ENCODE measurements around the gene ANKUB1. TPM values are rescaled to one million over a fixed set of nuclear protein-coding genes. Genes with fewer than 3 reads are reported as not detected.

ANKUB1 gene
- total RNA-seq, 1 experiment from 2014 or later = not detected

DNA sequence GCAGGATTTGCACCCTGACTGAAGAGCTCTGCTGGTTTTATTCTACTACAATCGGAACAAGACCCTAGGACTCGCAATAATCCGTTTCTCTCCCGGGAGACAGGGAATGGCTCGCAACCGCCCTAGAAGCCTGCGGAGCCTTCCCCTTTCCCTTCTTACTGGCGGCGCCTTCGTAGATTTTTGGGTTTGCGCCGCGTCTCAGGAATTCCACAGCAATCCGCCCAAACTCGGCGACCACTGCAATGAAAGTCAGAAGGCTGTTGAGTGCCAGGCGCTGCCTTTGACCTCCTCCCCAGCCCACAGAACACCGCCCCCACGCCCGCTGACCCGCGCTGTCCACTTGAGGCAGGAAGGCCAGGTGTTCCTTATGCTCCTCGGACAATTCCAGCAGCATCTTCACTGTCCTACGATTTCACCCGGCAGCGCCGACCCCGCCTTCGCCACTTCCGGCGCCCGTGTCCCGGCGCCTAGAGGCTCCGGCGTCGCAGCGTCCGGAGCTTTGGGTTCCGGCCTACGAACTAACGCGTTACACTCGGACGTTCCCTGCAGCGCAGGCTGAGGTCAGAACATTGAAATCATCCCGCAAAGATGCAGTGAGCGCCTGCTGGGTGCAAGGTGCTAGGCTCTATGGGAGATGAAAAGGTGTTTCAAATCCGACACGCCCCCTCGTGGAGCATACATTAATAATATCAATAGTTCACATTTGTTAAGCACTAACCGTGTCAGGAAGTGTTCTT lies 40.1 kb downstream of the ANKUB1 start, which contains the start of gene COMMD2 (continued):
- TF ChIP-seq, protein P1, sequence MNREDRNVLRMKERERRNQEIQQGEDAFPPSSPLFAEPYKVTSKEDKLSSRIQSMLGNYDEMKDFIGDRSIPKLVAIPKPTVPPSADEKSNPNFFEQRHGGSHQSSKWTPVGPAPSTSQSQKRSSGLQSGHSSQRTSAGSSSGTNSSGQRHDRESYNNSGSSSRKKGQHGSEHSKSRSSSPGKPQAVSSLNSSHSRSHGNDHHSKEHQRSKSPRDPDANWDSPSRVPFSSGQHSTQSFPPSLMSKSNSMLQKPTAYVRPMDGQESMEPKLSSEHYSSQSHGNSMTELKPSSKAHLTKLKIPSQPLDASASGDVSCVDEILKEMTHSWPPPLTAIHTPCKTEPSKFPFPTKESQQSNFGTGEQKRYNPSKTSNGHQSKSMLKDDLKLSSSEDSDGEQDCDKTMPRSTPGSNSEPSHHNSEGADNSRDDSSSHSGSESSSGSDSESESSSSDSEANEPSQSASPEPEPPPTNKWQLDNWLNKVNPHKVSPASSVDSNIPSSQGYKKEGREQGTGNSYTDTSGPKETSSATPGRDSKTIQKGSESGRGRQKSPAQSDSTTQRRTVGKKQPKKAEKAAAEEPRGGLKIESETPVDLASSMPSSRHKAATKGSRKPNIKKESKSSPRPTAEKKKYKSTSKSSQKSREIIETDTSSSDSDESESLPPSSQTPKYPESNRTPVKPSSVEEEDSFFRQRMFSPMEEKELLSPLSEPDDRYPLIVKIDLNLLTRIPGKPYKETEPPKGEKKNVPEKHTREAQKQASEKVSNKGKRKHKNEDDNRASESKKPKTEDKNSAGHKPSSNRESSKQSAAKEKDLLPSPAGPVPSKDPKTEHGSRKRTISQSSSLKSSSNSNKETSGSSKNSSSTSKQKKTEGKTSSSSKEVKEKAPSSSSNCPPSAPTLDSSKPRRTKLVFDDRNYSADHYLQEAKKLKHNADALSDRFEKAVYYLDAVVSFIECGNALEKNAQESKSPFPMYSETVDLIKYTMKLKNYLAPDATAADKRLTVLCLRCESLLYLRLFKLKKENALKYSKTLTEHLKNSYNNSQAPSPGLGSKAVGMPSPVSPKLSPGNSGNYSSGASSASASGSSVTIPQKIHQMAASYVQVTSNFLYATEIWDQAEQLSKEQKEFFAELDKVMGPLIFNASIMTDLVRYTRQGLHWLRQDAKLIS (CRISPR knock-in tag; IDR thresholded peaks at IDR 0.05; ENCODE audit: borderline replicate concordance) = no peak
- TF ChIP-seq TEAD1 (CRISPR knock-in tag; IDR thresholded peaks at IDR 0.05) = peak; percentile 85
- TF ChIP-seq, protein P2, sequence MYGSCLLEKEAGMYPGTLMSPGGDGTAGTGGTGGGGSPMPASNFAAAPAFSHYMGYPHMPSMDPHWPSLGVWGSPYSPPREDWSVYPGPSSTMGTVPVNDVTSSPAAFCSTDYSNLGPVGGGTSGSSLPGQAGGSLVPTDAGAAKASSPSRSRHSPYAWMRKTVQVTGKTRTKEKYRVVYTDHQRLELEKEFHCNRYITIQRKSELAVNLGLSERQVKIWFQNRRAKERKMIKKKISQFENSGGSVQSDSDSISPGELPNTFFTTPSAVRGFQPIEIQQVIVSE (CRISPR knock-in tag; IDR thresholded peaks at IDR 0.05; ENCODE audit: borderline replicate concordance) = no peak
- peak; percentile 61; the same call in 1 of the 2 replicates for TF ChIP-seq ZNF232 (CRISPR knock-in tag; IDR thresholded peaks at IDR 0.05)
- TF ChIP-seq ZBTB21 (CRISPR knock-in tag; IDR thresholded peaks at IDR 0.05; ENCODE audit: borderline replicate concordance) = no peak
- TF ChIP-seq, protein P3, sequence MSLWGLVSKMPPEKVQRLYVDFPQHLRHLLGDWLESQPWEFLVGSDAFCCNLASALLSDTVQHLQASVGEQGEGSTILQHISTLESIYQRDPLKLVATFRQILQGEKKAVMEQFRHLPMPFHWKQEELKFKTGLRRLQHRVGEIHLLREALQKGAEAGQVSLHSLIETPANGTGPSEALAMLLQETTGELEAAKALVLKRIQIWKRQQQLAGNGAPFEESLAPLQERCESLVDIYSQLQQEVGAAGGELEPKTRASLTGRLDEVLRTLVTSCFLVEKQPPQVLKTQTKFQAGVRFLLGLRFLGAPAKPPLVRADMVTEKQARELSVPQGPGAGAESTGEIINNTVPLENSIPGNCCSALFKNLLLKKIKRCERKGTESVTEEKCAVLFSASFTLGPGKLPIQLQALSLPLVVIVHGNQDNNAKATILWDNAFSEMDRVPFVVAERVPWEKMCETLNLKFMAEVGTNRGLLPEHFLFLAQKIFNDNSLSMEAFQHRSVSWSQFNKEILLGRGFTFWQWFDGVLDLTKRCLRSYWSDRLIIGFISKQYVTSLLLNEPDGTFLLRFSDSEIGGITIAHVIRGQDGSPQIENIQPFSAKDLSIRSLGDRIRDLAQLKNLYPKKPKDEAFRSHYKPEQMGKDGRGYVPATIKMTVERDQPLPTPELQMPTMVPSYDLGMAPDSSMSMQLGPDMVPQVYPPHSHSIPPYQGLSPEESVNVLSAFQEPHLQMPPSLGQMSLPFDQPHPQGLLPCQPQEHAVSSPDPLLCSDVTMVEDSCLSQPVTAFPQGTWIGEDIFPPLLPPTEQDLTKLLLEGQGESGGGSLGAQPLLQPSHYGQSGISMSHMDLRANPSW (CRISPR knock-in tag; conservative IDR thresholded peaks at IDR 0.05; ENCODE audit: low read depth) = no peak
- TF ChIP-seq GABPB1 (CRISPR knock-in tag; IDR thresholded peaks at IDR 0.05) = peak; percentile 96
- TF ChIP-seq, protein P4, sequence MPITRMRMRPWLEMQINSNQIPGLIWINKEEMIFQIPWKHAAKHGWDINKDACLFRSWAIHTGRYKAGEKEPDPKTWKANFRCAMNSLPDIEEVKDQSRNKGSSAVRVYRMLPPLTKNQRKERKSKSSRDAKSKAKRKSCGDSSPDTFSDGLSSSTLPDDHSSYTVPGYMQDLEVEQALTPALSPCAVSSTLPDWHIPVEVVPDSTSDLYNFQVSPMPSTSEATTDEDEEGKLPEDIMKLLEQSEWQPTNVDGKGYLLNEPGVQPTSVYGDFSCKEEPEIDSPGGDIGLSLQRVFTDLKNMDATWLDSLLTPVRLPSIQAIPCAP (CRISPR knock-in tag; IDR thresholded peaks at IDR 0.05) = 0 out of 2 replicates have a peak, but pooled peaks have one; percentile 26
- TF ChIP-seq, protein P5, sequence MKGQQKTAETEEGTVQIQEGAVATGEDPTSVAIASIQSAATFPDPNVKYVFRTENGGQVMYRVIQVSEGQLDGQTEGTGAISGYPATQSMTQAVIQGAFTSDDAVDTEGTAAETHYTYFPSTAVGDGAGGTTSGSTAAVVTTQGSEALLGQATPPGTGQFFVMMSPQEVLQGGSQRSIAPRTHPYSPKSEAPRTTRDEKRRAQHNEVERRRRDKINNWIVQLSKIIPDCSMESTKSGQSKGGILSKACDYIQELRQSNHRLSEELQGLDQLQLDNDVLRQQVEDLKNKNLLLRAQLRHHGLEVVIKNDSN (CRISPR knock-in tag; IDR thresholded peaks at IDR 0.05) = peak; percentile 38; the same call in 1 of the 2 replicates
- TF ChIP-seq SOX15 (CRISPR knock-in tag; IDR thresholded peaks at IDR 0.05) = no peak
- TF ChIP-seq SMAD4 (CRISPR knock-in tag; IDR thresholded peaks at IDR 0.05) = peak; percentile 49; the same call in 1 of the 2 replicates
- TF ChIP-seq, protein P6, sequence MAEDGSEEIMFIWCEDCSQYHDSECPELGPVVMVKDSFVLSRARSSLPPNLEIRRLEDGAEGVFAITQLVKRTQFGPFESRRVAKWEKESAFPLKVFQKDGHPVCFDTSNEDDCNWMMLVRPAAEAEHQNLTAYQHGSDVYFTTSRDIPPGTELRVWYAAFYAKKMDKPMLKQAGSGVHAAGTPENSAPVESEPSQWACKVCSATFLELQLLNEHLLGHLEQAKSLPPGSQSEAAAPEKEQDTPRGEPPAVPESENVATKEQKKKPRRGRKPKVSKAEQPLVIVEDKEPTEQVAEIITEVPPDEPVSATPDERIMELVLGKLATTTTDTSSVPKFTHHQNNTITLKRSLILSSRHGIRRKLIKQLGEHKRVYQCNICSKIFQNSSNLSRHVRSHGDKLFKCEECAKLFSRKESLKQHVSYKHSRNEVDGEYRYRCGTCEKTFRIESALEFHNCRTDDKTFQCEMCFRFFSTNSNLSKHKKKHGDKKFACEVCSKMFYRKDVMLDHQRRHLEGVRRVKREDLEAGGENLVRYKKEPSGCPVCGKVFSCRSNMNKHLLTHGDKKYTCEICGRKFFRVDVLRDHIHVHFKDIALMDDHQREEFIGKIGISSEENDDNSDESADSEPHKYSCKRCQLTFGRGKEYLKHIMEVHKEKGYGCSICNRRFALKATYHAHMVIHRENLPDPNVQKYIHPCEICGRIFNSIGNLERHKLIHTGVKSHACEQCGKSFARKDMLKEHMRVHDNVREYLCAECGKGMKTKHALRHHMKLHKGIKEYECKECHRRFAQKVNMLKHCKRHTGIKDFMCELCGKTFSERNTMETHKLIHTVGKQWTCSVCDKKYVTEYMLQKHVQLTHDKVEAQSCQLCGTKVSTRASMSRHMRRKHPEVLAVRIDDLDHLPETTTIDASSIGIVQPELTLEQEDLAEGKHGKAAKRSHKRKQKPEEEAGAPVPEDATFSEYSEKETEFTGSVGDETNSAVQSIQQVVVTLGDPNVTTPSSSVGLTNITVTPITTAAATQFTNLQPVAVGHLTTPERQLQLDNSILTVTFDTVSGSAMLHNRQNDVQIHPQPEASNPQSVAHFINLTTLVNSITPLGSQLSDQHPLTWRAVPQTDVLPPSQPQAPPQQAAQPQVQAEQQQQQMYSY (CRISPR knock-in tag; IDR thresholded peaks at IDR 0.05) = no peak
- TF ChIP-seq ZNF396 (CRISPR knock-in tag; IDR thresholded peaks at IDR 0.05; ENCODE audit: borderline replicate concordance) = no peak
- no peak for TF ChIP-seq ZNF416 (CRISPR knock-in tag; IDR thresholded peaks at IDR 0.05)
- TF ChIP-seq, protein P7, sequence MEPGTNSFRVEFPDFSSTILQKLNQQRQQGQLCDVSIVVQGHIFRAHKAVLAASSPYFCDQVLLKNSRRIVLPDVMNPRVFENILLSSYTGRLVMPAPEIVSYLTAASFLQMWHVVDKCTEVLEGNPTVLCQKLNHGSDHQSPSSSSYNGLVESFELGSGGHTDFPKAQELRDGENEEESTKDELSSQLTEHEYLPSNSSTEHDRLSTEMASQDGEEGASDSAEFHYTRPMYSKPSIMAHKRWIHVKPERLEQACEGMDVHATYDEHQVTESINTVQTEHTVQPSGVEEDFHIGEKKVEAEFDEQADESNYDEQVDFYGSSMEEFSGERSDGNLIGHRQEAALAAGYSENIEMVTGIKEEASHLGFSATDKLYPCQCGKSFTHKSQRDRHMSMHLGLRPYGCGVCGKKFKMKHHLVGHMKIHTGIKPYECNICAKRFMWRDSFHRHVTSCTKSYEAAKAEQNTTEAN (CRISPR knock-in tag; IDR thresholded peaks at IDR 0.05) = no peak
- TF ChIP-seq, protein P8, sequence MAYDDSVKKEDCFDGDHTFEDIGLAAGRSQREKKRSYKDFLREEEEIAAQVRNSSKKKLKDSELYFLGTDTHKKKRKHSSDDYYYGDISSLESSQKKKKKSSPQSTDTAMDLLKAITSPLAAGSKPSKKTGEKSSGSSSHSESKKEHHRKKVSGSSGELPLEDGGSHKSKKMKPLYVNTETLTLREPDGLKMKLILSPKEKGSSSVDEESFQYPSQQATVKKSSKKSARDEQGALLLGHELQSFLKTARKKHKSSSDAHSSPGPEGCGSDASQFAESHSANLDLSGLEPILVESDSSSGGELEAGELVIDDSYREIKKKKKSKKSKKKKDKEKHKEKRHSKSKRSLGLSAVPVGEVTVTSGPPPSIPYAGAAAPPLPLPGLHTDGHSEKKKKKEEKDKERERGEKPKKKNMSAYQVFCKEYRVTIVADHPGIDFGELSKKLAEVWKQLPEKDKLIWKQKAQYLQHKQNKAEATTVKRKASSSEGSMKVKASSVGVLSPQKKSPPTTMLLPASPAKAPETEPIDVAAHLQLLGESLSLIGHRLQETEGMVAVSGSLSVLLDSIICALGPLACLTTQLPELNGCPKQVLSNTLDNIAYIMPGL (CRISPR knock-in tag; IDR thresholded peaks at IDR 0.05) = peak; percentile 72; the same call in 1 of the 2 replicates
- TF ChIP-seq, protein P9, sequence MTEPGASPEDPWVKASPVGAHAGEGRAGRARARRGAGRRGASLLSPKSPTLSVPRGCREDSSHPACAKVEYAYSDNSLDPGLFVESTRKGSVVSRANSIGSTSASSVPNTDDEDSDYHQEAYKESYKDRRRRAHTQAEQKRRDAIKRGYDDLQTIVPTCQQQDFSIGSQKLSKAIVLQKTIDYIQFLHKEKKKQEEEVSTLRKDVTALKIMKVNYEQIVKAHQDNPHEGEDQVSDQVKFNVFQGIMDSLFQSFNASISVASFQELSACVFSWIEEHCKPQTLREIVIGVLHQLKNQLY (CRISPR knock-in tag; IDR thresholded peaks at IDR 0.05) = 0 out of 2 replicates have a peak, but pooled peaks have one; percentile 72
- TF ChIP-seq JUN (CRISPR knock-in tag; IDR thresholded peaks at IDR 0.05) = no peak
- TF ChIP-seq NR1H2 (CRISPR knock-in tag; IDR thresholded peaks at IDR 0.05) = no peak
- peak; percentile 80 for TF ChIP-seq FOXK1 (CRISPR knock-in tag; IDR thresholded peaks at IDR 0.05)
- no peak for TF ChIP-seq TCF7 (CRISPR knock-in tag; IDR thresholded peaks at IDR 0.05; ENCODE audit: low read depth)
- no peak for TF ChIP-seq NFATC4 (CRISPR knock-in tag; IDR thresholded peaks at IDR 0.05)

Data from WTC11 (cell line).